ENCODE data around the gene PCGF3.

DNA sequence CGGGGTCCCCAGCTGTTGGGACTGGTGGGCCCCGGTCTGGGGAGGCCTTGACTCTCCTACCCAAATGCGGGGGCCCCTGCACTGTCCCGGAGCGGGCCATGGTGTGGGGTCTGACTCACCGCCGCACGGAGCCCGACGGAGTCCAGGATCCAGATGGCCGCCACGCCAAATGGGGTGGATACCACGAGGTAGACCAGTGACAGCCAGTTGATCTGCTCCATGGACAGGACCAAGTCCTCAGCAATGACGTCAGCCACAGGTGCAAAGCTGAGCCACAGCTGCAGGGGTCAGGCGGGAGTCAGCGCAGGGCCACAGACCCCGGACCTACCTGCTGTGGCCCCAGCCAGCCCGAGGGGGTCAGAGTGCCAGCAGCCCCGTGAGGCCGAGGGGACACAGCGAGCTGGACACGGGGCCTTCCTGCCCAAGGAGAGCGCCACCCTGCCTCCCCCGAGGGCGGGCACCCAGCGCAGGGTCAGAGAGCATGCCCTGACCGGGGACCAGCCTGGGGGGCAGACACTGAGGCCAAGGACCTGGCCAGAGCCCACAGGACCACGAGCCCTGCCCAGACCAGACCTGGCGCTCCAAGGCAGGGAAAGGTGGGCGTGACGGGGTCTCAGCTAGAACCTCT lies 19.1 kb upstream of the PCGF3 start:
- TF ChIP-seq CTCF (IDR thresholded peaks at IDR 0.05; ENCODE audit: insufficient read depth, low read length, poor library complexity, severe bottlenecking) (no peak), EZH2phosphoT487 (conservative IDR thresholded peaks at IDR 0.05; ENCODE audit: low read length) (no peak)
